Measurements from ENCODE around the gene KNDC1. TPM values are rescaled to one million over a fixed set of nuclear protein-coding genes. Genes with fewer than 3 reads are reported as not detected.

Gene KNDC1
- total RNA-seq, 2 experiments from 2014 or later, result 0.55 to 1.2 TPM

- H3K9me3 Mint-ChIP-seq, result no peaks in the 10 kb centered on the region
- DNase-seq, result no peak
- H3K27ac Mint-ChIP-seq, result no peak overlapping the region
- CTCF ChIA-PET, result no interaction called here
- H3K27me3 Mint-ChIP-seq, result peaks cover 37% of the 10 kb centered on the region
- H3K4me1 Mint-ChIP-seq, result peaks cover 28% of the 10 kb centered on the region
- no peak overlapping the region for H3K4me3 Mint-ChIP-seq
- no peaks in the 10 kb centered on the region for H3K36me3 Mint-ChIP-seq (ENCODE audit: low read depth)
- POLR2A ChIA-PET, result no interaction called here
Observed at GRCh38 chr10:133242611-133243356, 82.8 kb downstream of the KNDC1 start.

GRCh38 chr10:133243593-133243992, 83.6 kb downstream of the KNDC1 start:
- no peak for DNase-seq
- peaks cover 28% of the 10 kb centered on the region for H3K4me1 Mint-ChIP-seq
- H3K4me3 Mint-ChIP-seq, result no peak overlapping the region
- peaks cover 33% of the 10 kb centered on the region for H3K27me3 Mint-ChIP-seq
- POLR2A ChIA-PET, result no interaction called here
- no peaks in the 10 kb centered on the region for H3K36me3 Mint-ChIP-seq (ENCODE audit: low read depth)
- CTCF ChIA-PET, result no interaction called here
- no peak overlapping the region for H3K27ac Mint-ChIP-seq
- no peaks in the 10 kb centered on the region for H3K9me3 Mint-ChIP-seq

- Mint-ChIP-seq H3K36me3 (ENCODE audit: low read depth) (no peaks in the 10 kb centered on the region), H3K27ac (no peak overlapping the region), H3K9me3 (no peaks in the 10 kb centered on the region), H3K4me1 (peaks cover 27% of the 10 kb centered on the region), H3K27me3 (peaks cover 27% of the 10 kb centered on the region), H3K4me3 (no peak overlapping the region)
- no peak for DNase-seq
- ChIA-PET POLR2A (interaction anchor here (1.7 kb wide), 1 partner anchor 13 kb away, joined by 4 read pairs; no protein-coding TSS in a partner anchor), CTCF (interaction anchor here (0.9 kb wide), 1 partner anchor 13 kb away, joined by 3 read pairs; no protein-coding TSS in a partner anchor)
Observed at GRCh38 chr10:133245439-133246235, 85.6 kb downstream of the KNDC1 start.

- no peak overlapping the region for H3K4me3 Mint-ChIP-seq
- POLR2A ChIA-PET, result interaction anchor here (1.7 kb wide), 1 partner anchor 13 kb away, joined by 4 read pairs; no protein-coding TSS in a partner anchor
- CTCF ChIA-PET, result no interaction called here
Observed at GRCh38 chr10:133246236-133246626, 86.2 kb downstream of the KNDC1 start.

GRCh38 chr10:133247681-133248333, 87.8 kb downstream of the KNDC1 start:
- no peak for DNase-seq
- peaks cover 9% of the 10 kb centered on the region for H3K4me1 Mint-ChIP-seq
- CTCF ChIA-PET, result interaction anchor here (0.8 kb wide), 1 partner anchor 11 kb away, joined by 3 read pairs; no protein-coding TSS in a partner anchor

More at GRCh38 chr10:133246236-133246626, 86.2 kb downstream of the KNDC1 start:
- Mint-ChIP-seq H3K4me1 (peaks cover 21% of the 10 kb centered on the region), H3K36me3 (ENCODE audit: low read depth) (no peaks in the 10 kb centered on the region), H3K27me3 (peaks cover 21% of the 10 kb centered on the region), H3K9me3 (no peaks in the 10 kb centered on the region), H3K27ac (no peak overlapping the region)
- no peak for DNase-seq

GRCh38 chr10:133248334-133248715, 88.3 kb downstream of the KNDC1 start:
- Mint-ChIP-seq H3K4me3 (no peak overlapping the region), H3K9me3 (no peaks in the 10 kb centered on the region), H3K27ac (no peak overlapping the region), H3K27me3 (peaks cover 6% of the 10 kb centered on the region), H3K36me3 (ENCODE audit: low read depth) (no peaks in the 10 kb centered on the region), H3K4me1 (peaks cover 6% of the 10 kb centered on the region)
- POLR2A ChIA-PET, result no interaction called here
- CTCF ChIA-PET, result interaction anchor here (0.8 kb wide), 1 partner anchor 11 kb away, joined by 3 read pairs; no protein-coding TSS in a partner anchor
- DNase-seq, result no peak

More at GRCh38 chr10:133247681-133248333, 87.8 kb downstream of the KNDC1 start:
- H3K4me3 Mint-ChIP-seq, result no peak overlapping the region
- no peak overlapping the region for H3K27ac Mint-ChIP-seq
- POLR2A ChIA-PET, result no interaction called here
- H3K36me3 Mint-ChIP-seq (ENCODE audit: low read depth), result no peaks in the 10 kb centered on the region
- no peaks in the 10 kb centered on the region for H3K9me3 Mint-ChIP-seq
- peaks cover 10% of the 10 kb centered on the region for H3K27me3 Mint-ChIP-seq

GRCh38 chr10:133249094-133249780, 89.2 kb downstream of the KNDC1 start:
- no peak overlapping the region for H3K27ac Mint-ChIP-seq
- H3K36me3 Mint-ChIP-seq (ENCODE audit: low read depth), result no peaks in the 10 kb centered on the region
- no peak for DNase-seq
- ChIA-PET CTCF (no interaction called here), POLR2A (no interaction called here)
- peaks cover 6% of the 10 kb centered on the region for H3K4me1 Mint-ChIP-seq
- no peak overlapping the region for H3K4me3 Mint-ChIP-seq
- no peaks in the 10 kb centered on the region for H3K9me3 Mint-ChIP-seq
- peaks cover 6% of the 10 kb centered on the region for H3K27me3 Mint-ChIP-seq

GRCh38 chr10:133249975-133250754, 90.1 kb downstream of the KNDC1 start:
- CTCF ChIA-PET, result no interaction called here
- no peak overlapping the region for H3K4me3 Mint-ChIP-seq
- H3K27ac Mint-ChIP-seq, result no peak overlapping the region

GRCh38 chr10:133251388-133252222, 91.6 kb downstream of the KNDC1 start:
- Mint-ChIP-seq H3K27me3 (peaks cover 6% of the 10 kb centered on the region), H3K9me3 (no peaks in the 10 kb centered on the region), H3K36me3 (ENCODE audit: low read depth) (no peaks in the 10 kb centered on the region), H3K27ac (no peak overlapping the region), H3K4me3 (no peak overlapping the region), H3K4me1 (peaks cover 7% of the 10 kb centered on the region)
- POLR2A ChIA-PET, result no interaction called here
- no peak for DNase-seq
- CTCF ChIA-PET, result no interaction called here

More at GRCh38 chr10:133249975-133250754, 90.1 kb downstream of the KNDC1 start:
- Mint-ChIP-seq H3K27me3 (peaks cover 6% of the 10 kb centered on the region), H3K4me1 (peaks cover 6% of the 10 kb centered on the region), H3K36me3 (ENCODE audit: low read depth) (no peaks in the 10 kb centered on the region), H3K9me3 (no peaks in the 10 kb centered on the region)
- POLR2A ChIA-PET, result no interaction called here
- no peak for DNase-seq

GRCh38 chr10:133252223-133252552, 92.2 kb downstream of the KNDC1 start:
- no peaks in the 10 kb centered on the region for H3K36me3 Mint-ChIP-seq (ENCODE audit: low read depth)
- POLR2A ChIA-PET, result no interaction called here

GRCh38 chr10:133253361-133253955, 93.4 kb downstream of the KNDC1 start:
- H3K27ac Mint-ChIP-seq, result no peak overlapping the region
- no peak overlapping the region for H3K4me3 Mint-ChIP-seq
- ChIA-PET POLR2A (no interaction called here), CTCF (interaction anchor here (0.7 kb wide), 1 partner anchor 60 kb away, joined by 3 read pairs; no protein-coding TSS in a partner anchor)
- DNase-seq, result no peak
- H3K9me3 Mint-ChIP-seq, result no peaks in the 10 kb centered on the region
- peaks cover 19% of the 10 kb centered on the region for H3K4me1 Mint-ChIP-seq
- H3K36me3 Mint-ChIP-seq (ENCODE audit: low read depth), result no peaks in the 10 kb centered on the region
- peaks cover 6% of the 10 kb centered on the region for H3K27me3 Mint-ChIP-seq

More at GRCh38 chr10:133252223-133252552, 92.2 kb downstream of the KNDC1 start:
- H3K27me3 Mint-ChIP-seq, result peaks cover 6% of the 10 kb centered on the region
- no peak for DNase-seq
- H3K4me1 Mint-ChIP-seq, result peaks cover 7% of the 10 kb centered on the region
- CTCF ChIA-PET, result no interaction called here
- no peak overlapping the region for H3K4me3 Mint-ChIP-seq
- no peaks in the 10 kb centered on the region for H3K9me3 Mint-ChIP-seq
- no peak overlapping the region for H3K27ac Mint-ChIP-seq

Data from activated CD4-positive, alpha-beta memory T cell treated with anti-CD3 and anti-CD28 coated beads, Interleukin-2, amount 10 ng/mL, durations not matched to agents 7 days and 5 days (primary cell).